GM19328 (cell line): ENCODE results near the gene TELO2.
"Not testable (repeated sequence)": the region's sequence is repeated elsewhere in the genome, so short reads cannot be mapped to it uniquely, and the experiment has no call there.

Experiments used
- ATAC-seq: cut with Tn5 transposase; IDR thresholded peaks from one replicate; pipeline ENCODE4 v1.9.1; 2021; ENCODE audit warnings: mild to moderate bottlenecking, moderate library complexity; ENCODE audit not compliant: unreplicated experiment

TELO2 gene

DNA sequence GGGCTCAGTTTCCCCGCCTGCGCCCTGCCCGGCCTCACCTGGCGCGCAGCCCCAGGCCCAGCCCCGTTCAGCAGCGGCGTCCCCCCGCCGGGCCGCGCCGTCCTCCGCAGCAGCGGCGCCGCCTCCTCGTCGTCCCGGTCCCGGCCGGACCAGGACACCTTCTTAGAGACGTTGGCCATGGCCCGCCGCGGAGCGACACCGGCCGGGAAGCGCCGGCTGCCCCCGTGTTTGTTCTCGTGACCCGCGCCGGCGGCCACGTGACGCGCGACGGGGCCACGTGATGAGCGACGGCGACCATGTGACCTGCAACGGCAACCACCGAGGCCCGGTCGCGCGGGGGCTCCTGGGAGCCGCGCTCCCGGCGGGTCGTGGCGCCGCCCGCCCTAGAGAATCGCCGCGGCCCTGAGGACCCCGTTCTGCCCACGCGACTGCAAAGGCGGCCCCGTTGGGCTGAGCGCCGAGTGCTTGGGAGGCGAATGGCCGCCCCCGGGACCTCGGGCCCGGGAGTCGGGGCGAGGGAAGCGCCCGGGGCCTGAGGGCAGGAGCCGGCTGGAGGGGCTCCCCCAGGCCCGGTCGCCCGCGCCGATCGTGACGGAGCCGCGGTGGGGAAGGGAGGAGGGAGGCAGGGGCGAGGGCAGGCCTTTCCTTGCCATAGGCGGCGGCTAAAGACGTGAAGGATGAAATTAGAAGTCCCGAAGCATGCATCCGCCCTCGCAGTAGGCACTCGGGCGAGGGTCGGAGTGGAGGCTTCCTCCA is 18.2 kb upstream of the TELO2 start, which contains the start of gene CLCN7:
CLCN7 (minus strand) TSS at position 233 of the 756 bp plus-strand sequence; CDS start at position 179, 54 bp downstream.
- ATAC-seq: peak; percentile 90

DNA sequence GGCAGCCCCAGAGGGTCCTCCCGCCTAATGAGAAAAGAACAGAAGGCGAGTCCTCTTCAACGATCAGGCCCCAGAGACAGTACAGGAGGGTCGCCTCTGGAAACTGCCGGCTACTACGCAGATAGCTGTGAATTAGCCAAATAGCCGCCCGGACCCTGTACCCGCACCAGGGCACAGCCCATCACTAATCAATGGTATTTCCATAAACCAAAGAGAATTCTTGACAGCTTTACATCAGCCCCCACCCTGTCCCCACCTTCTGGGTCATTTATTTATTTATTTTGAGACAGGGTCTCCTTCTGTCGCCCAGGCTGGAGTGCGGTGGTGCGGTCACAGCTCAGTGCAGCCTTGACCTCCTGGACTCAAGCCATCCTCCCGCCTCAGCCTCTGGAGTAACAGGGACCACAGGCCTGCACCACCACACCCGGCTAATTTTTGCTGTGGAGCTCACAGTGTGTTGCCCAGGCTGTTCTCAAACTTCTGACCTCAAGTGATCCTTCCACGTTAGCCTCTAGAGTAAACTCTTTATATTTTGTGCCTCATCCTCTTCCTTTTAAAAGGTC is 17.5 kb upstream of the TELO2 start:
- ATAC-seq: no peak

DNA sequence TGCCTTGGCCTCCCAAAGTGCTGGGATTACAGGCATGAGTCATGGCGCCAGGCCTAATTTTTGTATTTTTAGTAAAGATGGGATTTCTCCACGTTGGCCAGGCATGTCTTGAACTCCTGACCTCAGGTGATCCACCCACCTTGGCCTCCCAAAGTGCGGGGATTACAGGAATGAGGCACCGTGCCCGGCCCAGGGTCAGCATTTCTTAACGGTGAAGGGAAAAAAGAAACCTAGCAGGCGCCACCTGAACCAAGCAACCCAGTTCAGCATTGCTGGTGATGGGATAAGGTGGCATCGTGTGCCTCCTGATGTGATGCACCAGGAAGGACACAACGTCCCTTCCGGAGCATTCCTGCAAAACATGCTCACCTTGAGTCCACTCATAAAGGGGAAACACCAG is 16.1 kb upstream of the TELO2 start:
- no peak for ATAC-seq

DNA sequence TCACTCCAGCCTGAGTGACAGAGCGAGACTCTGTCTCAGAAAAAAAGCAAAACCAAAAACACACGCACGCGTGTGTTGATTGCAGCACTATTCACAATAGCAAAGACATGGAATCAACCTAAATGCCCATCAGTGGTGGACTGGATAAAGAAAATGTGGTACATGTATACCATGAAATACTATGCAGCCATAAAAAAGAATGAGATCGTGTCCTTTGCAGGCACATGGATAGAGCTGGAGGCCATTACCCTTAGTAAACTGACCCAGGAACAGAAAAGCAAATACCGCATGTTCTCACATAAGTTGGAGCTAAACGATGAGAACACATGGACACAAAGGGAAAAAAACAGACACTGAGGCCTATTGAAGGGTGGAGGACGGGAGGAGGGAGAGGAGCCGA is 14.2 kb upstream of the TELO2 start:
- not testable (repeated sequence) for ATAC-seq

DNA sequence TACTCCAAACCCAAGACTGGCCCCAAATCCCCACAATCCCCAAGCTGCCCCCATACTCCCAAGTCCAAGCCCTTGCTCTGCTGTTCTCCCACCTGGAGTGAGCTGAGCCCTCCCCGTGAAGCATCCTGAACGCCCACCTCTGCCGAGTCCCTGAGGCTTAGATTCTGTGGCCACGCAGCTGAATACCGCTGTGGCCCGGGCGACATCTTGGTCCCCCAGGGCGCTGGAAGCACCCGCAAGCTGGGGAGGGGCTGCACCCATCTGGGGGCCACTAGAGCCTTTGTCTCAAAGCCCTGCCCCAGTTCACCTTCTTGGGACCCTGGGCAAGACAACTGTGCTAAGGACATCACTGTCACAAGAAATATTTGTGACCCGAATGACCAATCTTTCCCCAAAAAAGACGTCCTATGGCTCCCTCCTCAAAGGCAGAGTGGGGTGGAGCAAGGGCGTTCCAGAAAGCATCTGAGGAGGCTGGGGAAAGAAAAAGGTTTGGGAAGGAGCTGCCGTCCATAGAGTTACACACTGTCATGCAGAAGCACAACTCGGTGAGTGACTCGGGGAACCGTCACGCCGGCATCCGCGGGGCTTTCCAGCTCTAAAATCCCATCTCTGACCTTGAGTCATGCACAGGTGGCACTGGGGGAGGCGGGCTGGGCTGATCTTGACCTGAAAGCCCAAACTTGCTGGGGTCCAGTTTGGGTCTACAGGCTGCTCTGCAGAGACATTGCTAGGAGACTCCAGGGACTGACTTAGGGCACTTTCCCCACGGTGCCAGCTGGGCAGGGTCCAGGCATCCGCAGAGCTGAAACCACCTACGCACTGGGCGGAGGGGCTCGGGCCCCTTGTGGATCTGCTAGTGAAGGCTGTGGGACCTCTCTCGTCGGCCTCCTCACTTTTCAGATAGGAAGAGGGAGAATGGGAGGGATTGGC is 11.0 kb upstream of the TELO2 start:
- no peak for ATAC-seq

DNA sequence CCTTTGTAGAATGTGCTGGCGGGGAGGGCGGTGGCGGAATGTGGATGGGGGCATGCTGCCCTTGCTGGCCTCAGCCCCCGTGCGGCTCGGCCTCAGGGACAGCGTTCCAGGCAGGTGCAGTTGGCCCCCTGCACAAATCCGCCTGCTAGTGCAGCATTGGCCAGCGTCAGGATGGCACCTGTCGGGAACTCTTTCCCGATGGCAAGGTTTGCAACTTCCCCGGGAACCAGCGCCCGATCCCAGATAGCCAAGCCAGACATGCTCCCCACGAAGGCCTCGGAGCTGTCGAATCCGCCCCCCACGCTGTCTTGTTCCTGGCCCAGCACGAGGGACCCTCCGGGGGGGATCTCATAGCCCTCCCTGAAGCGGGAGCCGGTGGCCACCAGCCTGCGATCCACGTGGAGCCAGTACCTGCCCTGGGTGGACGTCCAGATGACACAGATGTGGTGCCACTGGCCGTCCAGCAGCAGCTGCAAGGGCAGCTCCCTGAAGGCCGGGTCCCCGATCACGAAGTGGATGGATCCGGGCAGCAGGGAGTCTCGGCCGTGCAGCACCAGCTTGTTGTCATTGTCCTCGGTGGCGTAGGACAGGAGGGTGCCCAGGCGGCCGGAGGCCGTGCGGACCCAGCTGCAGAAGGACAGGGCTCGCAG is 7.2 kb upstream of the TELO2 start:
- no peak for ATAC-seq

DNA sequence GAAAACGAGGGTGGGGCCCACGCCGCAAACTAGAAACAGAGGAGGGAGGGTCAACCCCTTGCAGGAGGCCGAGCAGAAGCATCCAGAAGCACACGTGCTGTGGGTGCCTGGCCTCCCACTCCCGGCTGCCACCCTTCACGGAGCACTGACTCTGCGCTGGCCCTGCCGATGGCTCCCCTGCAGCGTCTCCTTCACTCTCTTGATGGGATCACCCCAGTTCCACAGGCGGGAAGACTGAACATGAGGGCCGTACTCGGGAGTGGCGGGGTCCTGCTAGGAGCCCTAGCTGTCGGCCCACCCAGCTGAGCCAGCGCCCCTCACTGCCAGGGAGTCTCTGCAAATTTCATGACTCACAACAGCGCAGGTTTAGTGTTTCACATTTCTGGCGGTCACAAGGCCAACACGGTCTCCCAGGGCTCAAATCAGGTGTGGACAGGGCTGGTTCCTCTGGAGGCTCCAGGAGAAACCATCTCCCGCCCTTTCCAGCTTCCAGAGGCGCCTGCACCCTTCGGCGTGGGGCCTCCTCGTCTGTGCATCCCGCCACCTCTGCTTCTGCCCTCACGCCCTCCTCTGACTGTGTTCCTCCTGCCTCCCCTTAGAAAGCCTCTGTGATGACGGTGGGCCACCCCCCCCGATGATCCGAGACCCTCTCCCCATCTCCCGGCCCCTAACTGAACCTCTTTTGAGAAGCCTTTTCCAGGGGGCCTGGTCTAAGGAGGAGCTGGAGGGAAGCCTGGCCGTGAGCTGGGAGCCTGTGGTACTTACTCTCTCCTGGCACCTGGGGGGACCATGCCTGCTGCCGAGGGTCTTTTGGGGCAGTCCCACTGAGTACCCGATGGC is 6.4 kb upstream of the TELO2 start:
- no peak for ATAC-seq

DNA sequence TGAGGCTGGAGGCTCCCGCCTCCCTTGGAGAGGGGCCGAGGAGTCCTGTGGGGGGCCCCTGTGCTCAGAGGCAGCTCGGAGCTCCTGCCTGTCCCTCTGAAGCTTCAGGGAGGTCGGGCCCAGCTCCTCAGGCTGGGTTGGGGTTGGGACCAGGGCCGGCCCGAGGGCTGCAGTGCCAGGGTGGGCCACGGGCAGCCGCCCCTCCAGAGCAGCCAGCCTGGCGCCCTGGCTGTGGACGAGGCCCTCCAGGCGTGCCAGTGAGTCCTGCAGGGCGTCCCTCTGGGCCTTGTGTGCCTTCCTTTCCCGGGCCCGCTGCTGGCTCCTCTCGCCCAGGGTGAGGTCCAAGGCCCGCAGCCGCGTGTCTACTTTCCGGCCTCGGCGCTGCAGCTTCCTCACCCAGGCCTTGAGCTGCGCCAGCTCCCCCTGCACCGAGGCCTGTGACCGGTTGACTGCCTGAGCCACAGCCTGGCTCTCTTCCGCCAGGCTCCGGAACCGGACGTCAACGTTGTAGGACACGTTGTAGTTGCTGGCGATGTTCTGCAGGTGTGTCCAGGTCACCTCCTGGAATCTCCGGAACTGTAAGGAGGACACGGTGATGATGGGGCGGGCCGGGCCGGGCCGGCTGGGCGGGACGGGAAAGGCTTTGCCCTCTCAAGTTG is 5.6 kb upstream of the TELO2 start:
- no peak for ATAC-seq

DNA sequence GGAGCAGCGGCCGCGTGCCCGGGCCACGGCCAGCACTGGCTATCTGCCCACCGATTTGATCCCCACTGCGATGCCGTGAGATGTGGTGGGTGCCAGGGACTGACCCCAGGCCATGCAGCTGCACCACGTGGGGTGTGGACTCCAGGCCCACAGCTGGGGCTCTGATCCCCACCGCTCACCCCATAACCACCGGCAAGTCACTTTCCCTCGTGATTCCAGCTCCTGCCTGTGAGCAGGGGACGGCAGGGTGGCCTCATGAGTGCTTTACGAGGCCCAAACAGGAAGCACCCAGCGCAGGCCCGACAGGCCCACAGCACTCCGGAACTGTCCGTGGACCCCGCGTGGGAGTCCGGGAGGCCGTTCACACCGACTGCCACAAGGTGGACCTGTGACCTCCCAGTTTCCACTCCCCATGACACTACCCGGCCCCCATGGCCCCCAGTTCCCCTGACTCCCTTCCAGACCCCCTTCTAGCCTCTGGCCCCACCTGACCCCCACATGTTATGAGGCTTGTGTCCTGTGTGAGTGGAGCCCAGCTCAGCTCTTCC is 5.0 kb upstream of the TELO2 start:
- no peak for ATAC-seq

DNA sequence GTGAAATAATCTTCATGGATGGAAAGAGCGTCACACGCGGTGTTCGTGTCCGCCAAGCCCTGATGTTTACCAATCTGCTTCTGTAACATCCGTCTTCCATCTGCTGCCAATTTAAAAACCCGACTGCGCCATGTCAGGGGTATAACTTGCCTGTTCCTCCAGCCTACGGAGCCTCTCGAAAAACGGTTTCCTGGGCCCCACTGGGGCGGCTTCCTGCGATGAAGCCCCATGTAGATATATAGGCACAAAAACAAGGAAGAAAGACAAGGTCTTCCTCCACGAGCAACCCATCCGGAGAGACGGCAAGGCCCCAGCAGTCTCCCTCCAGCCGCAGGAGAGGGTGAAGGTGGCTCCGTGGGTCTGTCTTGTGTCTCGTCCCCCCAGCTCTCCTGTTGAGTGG is 4.5 kb upstream of the TELO2 start, which contains the start of gene PTX4:
PTX4 (minus strand) TSS at position 326 of the 400 bp plus-strand sequence; CDS start at position 291, 35 bp downstream.
- no peak for ATAC-seq

DNA sequence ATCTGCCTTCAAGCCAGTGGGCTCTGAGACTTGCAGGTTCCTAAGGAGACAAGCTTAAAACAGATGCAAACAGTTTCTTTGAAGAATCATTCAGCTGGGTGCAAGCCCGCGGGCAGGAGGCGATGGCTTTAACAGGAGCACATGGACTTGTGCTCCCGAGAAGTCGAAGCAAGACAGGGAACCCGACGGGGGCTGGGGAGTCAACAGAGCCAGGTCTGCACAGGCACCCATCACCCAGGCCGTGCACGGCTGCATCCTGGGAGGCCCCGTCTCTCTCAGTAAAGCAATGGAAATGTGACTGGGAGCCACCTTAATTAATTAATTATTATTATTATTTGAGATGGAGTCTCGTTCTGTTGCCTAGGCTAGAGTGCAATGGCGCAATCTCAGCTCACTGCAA is 4.1 kb upstream of the TELO2 start:
- no peak for ATAC-seq

DNA sequence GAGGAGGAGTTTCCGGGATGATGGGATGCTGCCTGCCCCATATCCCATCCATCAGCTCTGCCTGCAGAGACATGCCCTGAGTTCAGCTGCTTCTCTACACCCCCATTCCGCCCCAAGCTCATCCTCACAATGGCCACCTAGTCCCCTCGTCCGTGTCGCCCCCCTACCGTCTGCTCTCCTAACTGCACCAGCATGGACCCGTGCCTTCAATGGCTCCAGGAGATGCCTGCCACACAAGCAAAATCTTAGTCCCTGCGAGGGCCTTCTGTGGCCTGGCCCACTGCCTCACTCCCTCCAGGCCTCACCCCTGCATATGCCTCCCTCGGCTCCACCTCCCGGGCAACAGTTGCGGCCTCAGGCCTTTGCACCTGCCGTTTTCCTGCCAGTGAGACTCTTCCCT is 1.8 kb upstream of the TELO2 start:
- ATAC-seq: no peak

DNA sequence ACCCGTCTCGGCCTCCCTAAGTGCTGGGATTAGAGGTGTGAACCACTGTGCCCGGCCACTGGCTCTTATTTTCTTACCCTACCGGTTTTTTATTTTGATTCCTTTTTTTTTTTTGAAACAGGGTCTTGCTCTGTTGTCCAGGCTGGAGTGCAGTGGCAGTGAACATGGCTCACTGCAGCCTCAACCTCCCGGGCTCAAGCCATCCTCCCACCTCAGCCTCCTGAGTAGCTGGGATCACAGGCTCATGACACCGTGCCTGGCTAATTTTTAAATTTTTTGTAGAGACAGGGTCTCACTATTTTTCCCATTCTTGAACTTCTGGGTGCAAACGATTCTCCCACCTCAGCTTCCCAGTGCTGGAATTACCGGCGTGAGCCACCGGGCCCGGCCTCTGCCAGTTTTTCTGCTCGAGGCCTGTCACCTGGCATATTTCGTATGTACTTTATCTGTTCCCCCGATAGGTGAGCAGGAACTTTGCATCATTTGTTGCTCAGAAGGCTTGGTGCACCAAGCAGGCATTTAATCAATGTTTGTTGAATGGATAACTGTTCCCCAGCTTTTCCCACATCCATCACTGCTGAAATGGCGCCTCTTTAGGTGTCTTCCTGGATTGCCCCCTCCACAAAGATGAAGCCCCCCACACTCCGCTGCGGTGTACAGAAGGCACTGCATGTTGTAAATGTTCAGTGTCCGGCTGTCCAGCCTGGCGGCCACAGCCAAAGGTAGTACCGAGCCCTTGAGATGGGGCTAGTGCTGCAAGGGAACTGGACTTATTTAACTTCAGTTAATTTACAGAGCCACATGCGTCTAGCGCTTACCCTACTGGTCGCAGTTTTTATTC is 858 bp upstream of the TELO2 start:
- ATAC-seq: no peak

DNA sequence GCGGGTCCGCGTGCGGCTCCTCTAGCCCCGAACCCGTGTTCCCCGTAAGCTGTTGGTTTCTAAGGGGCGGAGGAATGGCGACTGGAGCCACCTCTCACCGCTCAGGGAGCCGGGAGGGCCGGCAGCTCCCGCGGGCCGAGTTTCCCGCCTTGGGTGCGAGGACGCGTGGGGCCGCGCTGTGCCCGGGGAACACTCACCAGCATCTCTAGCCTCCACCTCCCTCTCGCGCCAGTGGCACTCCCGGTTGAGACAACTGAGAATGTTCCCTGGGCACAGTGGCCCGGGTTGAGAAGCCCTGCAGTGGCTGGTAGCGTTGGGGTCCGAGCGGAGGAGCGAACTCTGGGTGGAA is 560 bp downstream of the TELO2 start:
- ATAC-seq: no peak

DNA sequence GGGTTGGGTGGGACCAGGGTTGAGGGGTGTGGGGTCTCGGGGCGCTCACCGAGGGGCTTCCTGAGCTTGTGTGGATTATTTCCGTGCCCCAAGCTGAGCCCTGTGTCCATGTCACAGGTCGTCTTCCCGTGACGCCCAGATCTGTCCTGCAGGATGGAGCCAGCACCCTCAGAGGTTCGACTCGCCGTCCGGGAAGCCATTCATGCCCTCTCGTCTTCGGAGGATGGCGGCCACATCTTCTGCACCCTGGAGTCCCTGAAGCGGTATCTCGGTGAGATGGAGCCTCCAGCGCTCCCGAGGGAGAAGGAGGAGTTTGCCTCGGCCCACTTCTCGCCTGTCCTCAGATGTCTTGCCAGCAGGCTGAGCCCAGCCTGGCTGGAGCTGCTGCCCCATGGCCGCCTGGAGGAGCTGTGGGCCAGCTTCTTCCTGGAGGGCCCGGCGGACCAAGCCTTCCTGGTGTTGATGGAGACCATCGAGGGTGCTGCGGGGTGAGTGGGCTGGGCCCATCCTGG is 1.0 kb downstream of the TELO2 start:
- ATAC-seq: no peak

DNA sequence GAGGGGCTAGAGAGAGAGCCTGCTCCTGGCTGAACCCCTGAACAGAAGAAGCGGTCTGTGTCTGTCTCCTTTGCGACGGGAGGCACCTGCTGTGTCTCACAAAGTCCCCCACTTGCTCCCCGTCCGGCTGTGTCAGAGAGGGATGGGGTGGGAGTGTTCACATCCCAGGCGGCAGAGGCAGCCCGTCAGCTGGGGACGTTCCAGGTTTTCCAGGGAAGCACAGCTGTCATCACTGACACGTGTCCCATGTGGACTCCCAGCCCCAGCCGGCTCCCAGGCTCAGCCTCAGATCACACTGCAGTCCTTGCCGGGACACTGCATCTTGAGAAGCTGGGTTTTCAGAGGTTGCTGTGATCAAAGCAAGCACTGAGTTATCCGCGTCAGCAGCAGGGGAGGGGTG is 1.6 kb downstream of the TELO2 start:
- ATAC-seq: no peak

DNA sequence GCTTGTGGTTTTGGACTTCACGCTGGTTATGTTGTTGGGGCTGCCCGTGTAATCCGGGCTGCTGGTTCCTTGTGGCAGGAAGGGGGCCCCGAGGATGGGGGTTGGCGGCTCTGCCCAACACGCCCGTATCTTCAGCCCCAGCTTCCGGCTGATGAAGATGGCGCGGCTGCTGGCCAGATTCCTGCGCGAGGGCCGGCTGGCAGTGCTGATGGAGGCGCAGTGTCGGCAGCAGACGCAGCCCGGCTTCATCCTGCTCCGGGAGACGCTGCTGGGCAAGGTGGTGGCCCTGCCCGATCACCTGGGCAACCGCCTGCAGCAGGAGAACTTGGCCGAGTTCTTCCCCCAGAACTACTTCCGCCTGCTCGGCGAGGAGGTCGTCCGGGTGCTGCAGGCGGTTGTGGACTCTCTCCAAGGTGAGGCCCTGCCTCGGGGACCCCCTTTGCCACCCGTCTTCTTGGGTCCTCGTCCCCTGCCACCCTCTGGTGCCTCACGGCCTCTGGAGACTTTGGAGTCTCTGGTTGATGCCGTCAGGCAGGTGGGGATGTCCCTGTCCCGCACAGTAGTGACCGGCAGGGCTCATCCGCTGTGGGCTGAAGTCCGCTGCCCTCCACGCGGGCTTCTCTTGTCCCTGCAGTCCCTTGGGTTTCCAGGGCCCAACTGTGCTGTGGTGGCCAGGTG is 2.2 kb downstream of the TELO2 start:
- ATAC-seq: no peak

DNA sequence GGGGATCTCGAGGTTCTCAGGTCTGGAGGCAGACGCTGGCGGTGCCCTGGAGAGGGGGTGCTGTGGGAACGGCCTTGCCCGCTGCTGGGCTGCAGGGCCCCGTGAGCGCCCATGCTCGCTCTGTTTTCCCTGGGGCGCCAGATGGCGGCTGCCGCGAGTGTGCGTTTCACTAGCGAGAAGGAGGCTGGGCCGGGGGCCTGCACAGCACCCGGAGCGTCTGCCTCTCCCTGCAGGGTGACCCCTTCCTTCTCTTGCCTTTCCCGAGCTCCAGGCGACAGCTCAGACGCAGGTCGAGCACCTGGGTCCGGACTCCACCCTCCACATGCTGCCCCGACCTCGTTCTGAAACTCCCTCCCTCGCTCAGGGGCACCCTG is 2.7 kb downstream of the TELO2 start:
- no peak for ATAC-seq
